ENCODE results near the gene DDOST. TPM values are rescaled to one million over a fixed set of nuclear protein-coding genes. Genes with fewer than 3 reads are reported as not detected.

The DDOST gene
- total RNA-seq, 2 donors from 2014 or later, result 252 to 280 TPM

- 88 to 89% methylated on average over 1 of the region's 1 CpG for WGBS, 2 experiments (ENCODE audit: insufficient coverage in 1 of 2, insufficient read length in 1 of 2)
- no peak overlapping the region for H3K4me3 ChIP-seq (ENCODE audit: low read length)
These were observed 36.5 kb downstream of the DDOST start for GRCh38 chr1:20624709-20625108.

GRCh38 chr1:20621012-20621411, 40.2 kb downstream of the DDOST start:
- Mint-ChIP-seq H3K4me3 (no peak overlapping the region), H3K27me3 (ENCODE audit: insufficient read depth) (no peaks in the 10 kb centered on the region), H3K36me3 (ENCODE audit: low read depth) (peaks cover 5% of the 10 kb centered on the region), H3K4me1 (peaks cover 10% of the 10 kb centered on the region), H3K9me3 (peaks cover 9% of the 10 kb centered on the region), H3K27ac (no peak overlapping the region)
- Histone ChIP-seq H3K27me3 (ENCODE audit: control insufficient read depth, insufficient read depth, low read length, poor library complexity, severe bottlenecking) (no peaks in the 10 kb centered on the region), H3K36me3 (ENCODE audit: control insufficient read depth, insufficient read depth, low read length) (no peaks in the 10 kb centered on the region), H3K4me1 (ENCODE audit: control insufficient read depth, insufficient read depth, low read length) (no peaks in the 10 kb centered on the region), H3K9ac (ENCODE audit: extremely low read depth, low read length, poor library complexity, severe bottlenecking) (no peak overlapping the region), H3K4me3 (ENCODE audit: low read length) (no peak overlapping the region), H3K9me3 (ENCODE audit: control insufficient read depth, low read length) (no peaks in the 10 kb centered on the region), H3K27ac (ENCODE audit: low read depth, low read length) (no peak overlapping the region)
- no peak for DNase-seq
- TF ChIP-seq CTCF (conservative IDR thresholded peaks at IDR 0.05), result no peak
- WGBS, 2 experiments (ENCODE audit: insufficient coverage in 1 of 2, insufficient read length in 1 of 2), result 74 to 93% methylated on average over 3 to 6 of the region's 6 CpGs

More at GRCh38 chr1:20624709-20625108, 36.5 kb downstream of the DDOST start:
- H3K9me3 ChIP-seq (ENCODE audit: control insufficient read depth, low read length), result peaks cover 22% of the 10 kb centered on the region
- no peak for TF ChIP-seq CTCF (conservative IDR thresholded peaks at IDR 0.05)
- H3K4me1 ChIP-seq (ENCODE audit: control insufficient read depth, insufficient read depth, low read length), result no peaks in the 10 kb centered on the region
- no peaks in the 10 kb centered on the region for H3K27me3 ChIP-seq (ENCODE audit: control insufficient read depth, insufficient read depth, low read length, poor library complexity, severe bottlenecking)
- no peak for DNase-seq
- Mint-ChIP-seq H3K9me3 (peaks cover 42% of the 10 kb centered on the region), H3K27me3 (ENCODE audit: insufficient read depth) (no peaks in the 10 kb centered on the region), H3K4me3 (no peak overlapping the region), H3K4me1 (peaks cover 9% of the 10 kb centered on the region), H3K27ac (no peak overlapping the region), H3K36me3 (ENCODE audit: low read depth) (peaks cover 10% of the 10 kb centered on the region)
- no peak overlapping the region for H3K9ac ChIP-seq (ENCODE audit: extremely low read depth, low read length, poor library complexity, severe bottlenecking)
- H3K27ac ChIP-seq (ENCODE audit: low read depth, low read length), result no peak overlapping the region
- H3K36me3 ChIP-seq (ENCODE audit: control insufficient read depth, insufficient read depth, low read length), result no peaks in the 10 kb centered on the region

- Histone ChIP-seq H3K27ac (ENCODE audit: low read depth, low read length) (no peak overlapping the region), H3K4me1 (ENCODE audit: control insufficient read depth, insufficient read depth, low read length) (no peaks in the 10 kb centered on the region), H3K27me3 (ENCODE audit: control insufficient read depth, insufficient read depth, low read length, poor library complexity, severe bottlenecking) (no peaks in the 10 kb centered on the region), H3K9me3 (ENCODE audit: control insufficient read depth, low read length) (no peaks in the 10 kb centered on the region), H3K36me3 (ENCODE audit: control insufficient read depth, insufficient read depth, low read length) (no peaks in the 10 kb centered on the region), H3K9ac (ENCODE audit: extremely low read depth, low read length, poor library complexity, severe bottlenecking) (no peak overlapping the region), H3K4me3 (ENCODE audit: low read length) (no peak overlapping the region)
- H3K4me1 Mint-ChIP-seq, result peaks cover 6% of the 10 kb centered on the region
- H3K27me3 Mint-ChIP-seq (ENCODE audit: insufficient read depth), result no peaks in the 10 kb centered on the region
- peaks cover 5% of the 10 kb centered on the region for H3K36me3 Mint-ChIP-seq (ENCODE audit: low read depth)
- H3K27ac Mint-ChIP-seq, result no peak overlapping the region
- 97% methylated on average over 1 of the region's 1 CpG; no CpG with 5 or more reads in 1 of the 2 experiments for WGBS, 2 experiments (ENCODE audit: insufficient coverage in 1 of 2, insufficient read length in 1 of 2)
- no peak overlapping the region for H3K4me3 Mint-ChIP-seq
- TF ChIP-seq CTCF (conservative IDR thresholded peaks at IDR 0.05), result no peak
- DNase-seq, result no peak
- peaks cover 9% of the 10 kb centered on the region for H3K9me3 Mint-ChIP-seq
These were observed 41.2 kb downstream of the DDOST start for GRCh38 chr1:20619999-20620398.

Measured in endodermal cell (in vitro differentiated cells).